K562 (cell line): ENCODE measurements around the gene TCF4. TPM values are rescaled to one million over a fixed set of nuclear protein-coding genes. Genes with fewer than 3 reads are reported as not detected.

Source experiments
- DACH1 ChIP-seq: fragments of 450-650 bp; IDR thresholded peaks from 2 replicates; pipeline ENCODE4 v1.6.1; 2018; ENCODE audit not compliant: partially characterized antibody
- EGR1 ChIP-seq: fragments of 450-650 bp; conservative IDR thresholded peaks from 2 replicates; pipeline ENCODE4 v1.6.1; 2017; ENCODE audit warnings: mild to moderate bottlenecking
- FOXK2 ChIP-seq, 2 experiments: fragments of 450-650 bp; IDR thresholded peaks in 1 of 2; conservative IDR thresholded peaks in 1 of 2; 2 replicates each; pipeline ENCODE4 v1.6.1; 2016; ENCODE audit warnings: low read depth in 2 of 2, mild to moderate bottlenecking in 1 of 2
- MYBL2 ChIP-seq, 2 experiments: fragments of 450-650 bp in 1 of 2; sonication (generic) in 1 of 2; formaldehyde crosslinking in 1 of 2; IDR thresholded peaks; 2 replicates each; pipeline versions ENCODE4 v1.6.1 to v1.8.1; 2017 to 2022; ENCODE audit warnings: borderline replicate concordance in 1 of 2, inconsistent platforms in 1 of 2, low read depth in 1 of 2, mild to moderate bottlenecking in 1 of 2, missing genetic modification reagents in 1 of 2, moderate library complexity in 1 of 2
- RBBP5 ChIP-seq: fragments of 200-600 bp; sonication (generic); IDR thresholded peaks from 2 replicates; pipeline ENCODE4 v1.6.1; 2012; ENCODE audit warnings: borderline replicate concordance, mild to moderate bottlenecking, low read length, control low read depth, inconsistent platforms; ENCODE audit not compliant: insufficient read depth, poor library complexity, severe bottlenecking
- RBFOX2 ChIP-seq: fragments of 200-400 bp; formaldehyde crosslinking; IDR thresholded peaks from 2 replicates; pipeline ENCODE4 v1.6.1; 2017; ENCODE audit warnings: low read depth, mild to moderate bottlenecking, low read length, moderate library complexity
- polyA plus RNA-seq, 8 experiments: library from polyadenylated mRNA; depleted of rRNA in 4 of 8; stranded (reverse) in 5 of 8; unstranded in 3 of 8; fragments of >200 nt; fragmentation: Nextera tagmentation in 2 of 8; fragmentation: Illumina TruSeq in 1 of 8; extraction: Ambion mirVana in 2 of 8; extraction: Trizol in 1 of 8; gene quantifications; 2 replicates each; pipeline versions ENCODE4 v1.2.1 to v1.2.3, GENCODE V29; 2011 to 2014; ENCODE audit warnings: inconsistent platforms in 1 of 8, missing spikeins in 1 of 8
- total RNA-seq, 7 experiments: library from RNA; depleted of rRNA in 6 of 7; stranded (reverse); fragments of >200 nt in 6 of 7; fragmentation: Illumina TruSeq in 2 of 7; extraction: Trizol in 2 of 7; gene quantifications; 2 replicates each; pipeline versions ENCODE4 v1.2.1 to v1.2.3, GENCODE V29; 2011 to 2021; ENCODE audit warnings: low replicate concordance in 1 of 7
- TF ChIP-seq, protein P1 (sequence below), 2 experiments: IDR thresholded peaks; 2 replicates each; pipeline ENCODE4 v1.6.1; 2012; ENCODE audit warnings: improper control_type of control experiment in 2 of 2, low read depth in 2 of 2, low read length in 2 of 2, borderline replicate concordance in 1 of 2

The TCF4 gene
- total and polyA plus RNA-seq, 9 of the 15 experiments (the other 6 are each of a cell fraction or from before 2014, with no cell fraction given) = 4.8 to 24.7 (median 15.2) TPM

DNA sequence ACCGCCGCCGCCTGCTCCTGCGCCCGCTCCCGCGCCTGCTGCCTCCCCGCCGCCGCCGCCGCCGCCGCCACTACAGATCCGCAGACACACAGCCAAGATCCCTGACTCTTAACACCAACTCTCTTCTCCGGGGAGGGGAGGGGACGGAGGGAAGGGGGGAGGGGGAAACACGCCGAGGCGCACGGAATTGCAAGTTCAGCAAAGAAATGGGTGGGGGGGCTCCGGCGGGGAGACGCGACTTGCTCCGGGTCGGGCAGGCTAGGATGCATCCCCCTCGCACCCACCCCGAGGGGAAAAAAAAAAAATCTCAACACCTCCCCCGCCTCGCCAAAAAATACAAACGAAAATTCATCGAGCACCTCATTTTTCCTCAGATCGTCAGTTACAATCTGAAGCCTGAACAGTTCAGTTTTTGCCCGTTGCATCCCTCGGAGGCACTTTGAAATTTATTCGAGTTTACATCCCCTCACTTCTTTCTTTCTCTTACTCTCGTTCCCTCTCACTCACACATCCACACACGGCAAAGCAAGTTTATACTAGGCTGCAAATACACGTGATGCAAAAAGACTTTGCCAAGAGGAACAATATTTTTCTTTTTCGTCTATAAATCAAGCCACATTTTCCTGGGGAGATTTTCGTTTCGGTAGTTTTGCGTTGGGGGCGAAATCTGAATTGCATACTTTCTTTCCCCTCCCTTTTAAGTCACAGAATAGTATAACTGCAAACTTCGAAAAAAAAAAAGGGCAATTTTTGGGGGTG, at the start of gene TCF4 (continued):
- TF ChIP-seq RBFOX2 (peak; percentile 72), DACH1 (no peak), RBBP5 (peak; percentile 58), EGR1 (0 out of 2 replicates have a peak, but pooled peaks have one; percentile 12), MYBL2 (IDR thresholded peaks at IDR 0.05; ENCODE audit: low read depth) (peak; percentile 57; the same call in 1 of the 2 replicates), MYBL2 (CRISPR knock-in tag; IDR thresholded peaks at IDR 0.05; ENCODE audit: borderline replicate concordance) (no peak), FOXK2 (conservative IDR thresholded peaks at IDR 0.05 in 1 of 2, IDR thresholded peaks at IDR 0.05 in 1 of 2; ENCODE audit: low read depth in 2 of 2) (no peak; a peak in 1 of 4 replicates)
- TF ChIP-seq, protein P1, sequence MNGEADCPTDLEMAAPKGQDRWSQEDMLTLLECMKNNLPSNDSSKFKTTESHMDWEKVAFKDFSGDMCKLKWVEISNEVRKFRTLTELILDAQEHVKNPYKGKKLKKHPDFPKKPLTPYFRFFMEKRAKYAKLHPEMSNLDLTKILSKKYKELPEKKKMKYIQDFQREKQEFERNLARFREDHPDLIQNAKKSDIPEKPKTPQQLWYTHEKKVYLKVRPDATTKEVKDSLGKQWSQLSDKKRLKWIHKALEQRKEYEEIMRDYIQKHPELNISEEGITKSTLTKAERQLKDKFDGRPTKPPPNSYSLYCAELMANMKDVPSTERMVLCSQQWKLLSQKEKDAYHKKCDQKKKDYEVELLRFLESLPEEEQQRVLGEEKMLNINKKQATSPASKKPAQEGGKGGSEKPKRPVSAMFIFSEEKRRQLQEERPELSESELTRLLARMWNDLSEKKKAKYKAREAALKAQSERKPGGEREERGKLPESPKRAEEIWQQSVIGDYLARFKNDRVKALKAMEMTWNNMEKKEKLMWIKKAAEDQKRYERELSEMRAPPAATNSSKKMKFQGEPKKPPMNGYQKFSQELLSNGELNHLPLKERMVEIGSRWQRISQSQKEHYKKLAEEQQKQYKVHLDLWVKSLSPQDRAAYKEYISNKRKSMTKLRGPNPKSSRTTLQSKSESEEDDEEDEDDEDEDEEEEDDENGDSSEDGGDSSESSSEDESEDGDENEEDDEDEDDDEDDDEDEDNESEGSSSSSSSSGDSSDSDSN (IDR thresholded peaks at IDR 0.05; ENCODE audit: borderline replicate concordance in 1 of 2, low read depth in 2 of 2, low read length in 2 of 2) = peak in 1 of 2 experiments; percentile 46; a peak in 1 of 4 replicates
